DMS 273 treated with DMSO at 0.1 percent for 48 hours (cell line): ENCODE data around the gene MYLIP.

Experiments
- DNase-seq: peaks from one replicate; lab custom pipeline; 2025; lab: John Stamatoyannopoulos, UW

The MYLIP gene

GRCh38 chr6:16141514-16141913 lies 12.6 kb downstream of the MYLIP start:
- DNase-seq = no peak

DNA sequence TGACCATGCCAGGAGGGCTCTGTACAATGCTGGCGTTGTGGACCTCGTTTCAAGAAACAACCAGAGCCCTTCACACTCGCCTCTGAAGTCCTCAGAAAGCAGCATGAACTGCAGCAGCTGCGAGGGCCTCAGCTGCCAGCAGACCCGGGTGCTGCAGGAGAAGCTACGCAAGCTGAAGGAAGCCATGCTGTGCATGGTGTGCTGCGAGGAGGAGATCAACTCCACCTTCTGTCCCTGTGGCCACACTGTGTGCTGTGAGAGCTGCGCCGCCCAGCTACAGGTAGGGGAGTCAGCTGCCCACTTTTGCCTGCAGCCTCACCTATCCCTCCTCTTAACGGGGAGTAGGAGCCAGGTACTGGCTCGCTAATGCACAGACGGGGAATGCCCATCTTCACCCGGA lies 16.2 kb downstream of the MYLIP start:
- no peak for DNase-seq

DNA sequence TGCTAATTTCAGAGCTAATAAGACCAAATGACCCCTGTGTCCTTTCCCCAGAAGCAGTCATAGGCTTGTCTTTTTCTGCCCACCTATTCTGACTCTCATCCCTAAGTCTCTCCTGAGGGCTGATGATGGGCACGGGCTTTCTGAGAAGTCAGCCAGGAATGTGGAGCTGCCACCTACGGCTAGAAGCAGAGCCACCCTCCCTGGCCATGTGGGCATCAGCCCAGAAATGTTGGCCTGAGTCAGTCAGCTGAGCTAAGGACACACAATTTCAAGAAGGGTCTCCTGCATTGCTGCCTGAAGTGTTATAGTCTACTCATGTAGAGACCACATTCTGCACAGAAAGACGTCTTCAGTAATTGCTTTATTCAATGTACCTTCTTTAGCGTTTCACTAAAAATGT lies 17.1 kb downstream of the MYLIP start:
- DNase-seq = no peak

GRCh38 chr6:16146527-16146955 lies 17.7 kb downstream of the MYLIP start:
- DNase-seq = peak; percentile 67

DNA sequence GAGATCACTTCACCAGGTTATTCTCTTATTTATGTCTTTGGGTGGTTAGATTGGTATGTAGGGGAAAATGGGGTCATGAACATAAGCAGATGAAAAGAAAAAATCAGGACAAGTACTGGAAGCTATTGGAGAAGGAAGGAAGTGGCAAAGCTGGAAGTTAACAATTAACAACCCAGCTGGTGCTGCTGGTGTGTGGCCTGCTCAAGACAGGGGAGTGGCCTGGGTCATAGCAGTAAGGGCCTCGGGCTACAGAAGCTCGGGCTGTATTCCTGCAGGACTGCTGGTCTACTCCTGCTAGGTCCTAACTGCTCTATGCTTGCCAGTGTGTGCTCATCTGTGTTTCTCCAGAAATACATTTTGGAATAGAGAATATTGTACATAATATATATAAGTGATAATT lies 19.6 kb downstream of the MYLIP start:
- DNase-seq = no peak

- no peak for DNase-seq
Observed at GRCh38 chr6:16149305-16149704, 20.4 kb downstream of the MYLIP start.

GRCh38 chr6:16150098-16150497 lies 21.2 kb downstream of the MYLIP start:
- no peak for DNase-seq

DNA sequence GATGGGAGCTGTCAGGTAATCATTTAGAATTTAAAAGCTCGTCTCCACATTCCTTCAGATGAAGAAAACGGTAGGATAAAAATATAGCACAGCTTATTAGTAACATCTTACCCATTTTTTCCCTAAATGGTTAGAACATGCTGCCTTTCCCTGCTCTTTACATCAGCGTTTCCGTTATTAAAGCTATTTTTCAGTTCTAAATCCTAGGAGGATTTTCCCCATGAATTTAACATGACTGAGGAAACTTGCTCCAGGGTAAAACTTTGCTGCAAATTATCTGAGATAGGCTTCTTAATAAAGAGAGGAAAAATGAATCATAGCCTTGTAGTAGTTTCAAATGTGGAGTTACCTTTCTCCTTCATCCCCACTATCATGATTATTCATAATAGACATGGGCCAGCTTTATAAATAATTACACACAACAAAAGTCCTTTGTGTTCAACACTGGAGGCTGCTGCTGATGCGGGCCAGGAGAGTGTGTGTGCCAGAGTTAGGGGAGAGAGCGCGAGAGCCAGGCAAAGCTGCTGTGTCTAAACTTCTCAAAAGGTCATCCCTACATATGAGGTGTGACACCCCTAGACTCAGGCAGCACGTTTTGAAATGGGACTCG lies 24.4 kb downstream of the MYLIP start:
- no peak for DNase-seq

- DNase-seq = no peak
Observed at GRCh38 chr6:16154904-16155303, 26.0 kb downstream of the MYLIP start.

DNA sequence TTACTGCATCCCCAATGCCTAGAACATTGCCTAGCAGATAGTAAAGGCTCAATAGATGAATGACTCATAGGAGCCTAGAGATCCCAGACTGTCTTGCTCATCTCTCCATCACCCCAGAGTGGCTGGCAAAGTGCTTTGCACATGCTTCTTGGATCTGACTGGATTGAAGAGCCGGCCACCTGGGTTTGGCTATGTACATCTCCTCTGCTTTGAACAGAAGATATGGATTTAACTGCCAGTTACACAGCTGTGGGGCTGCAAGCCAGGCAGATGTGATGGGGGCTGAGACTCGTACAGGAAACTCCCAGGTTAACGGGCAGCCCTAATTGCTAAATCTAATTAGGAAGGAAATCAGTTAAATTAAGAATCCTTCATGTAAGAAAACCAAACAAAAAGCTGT lies 28.6 kb downstream of the MYLIP start:
- DNase-seq = no peak

GRCh38 chr6:16157909-16158308 lies 29.0 kb downstream of the MYLIP start:
- DNase-seq = peak; percentile 67

DNA sequence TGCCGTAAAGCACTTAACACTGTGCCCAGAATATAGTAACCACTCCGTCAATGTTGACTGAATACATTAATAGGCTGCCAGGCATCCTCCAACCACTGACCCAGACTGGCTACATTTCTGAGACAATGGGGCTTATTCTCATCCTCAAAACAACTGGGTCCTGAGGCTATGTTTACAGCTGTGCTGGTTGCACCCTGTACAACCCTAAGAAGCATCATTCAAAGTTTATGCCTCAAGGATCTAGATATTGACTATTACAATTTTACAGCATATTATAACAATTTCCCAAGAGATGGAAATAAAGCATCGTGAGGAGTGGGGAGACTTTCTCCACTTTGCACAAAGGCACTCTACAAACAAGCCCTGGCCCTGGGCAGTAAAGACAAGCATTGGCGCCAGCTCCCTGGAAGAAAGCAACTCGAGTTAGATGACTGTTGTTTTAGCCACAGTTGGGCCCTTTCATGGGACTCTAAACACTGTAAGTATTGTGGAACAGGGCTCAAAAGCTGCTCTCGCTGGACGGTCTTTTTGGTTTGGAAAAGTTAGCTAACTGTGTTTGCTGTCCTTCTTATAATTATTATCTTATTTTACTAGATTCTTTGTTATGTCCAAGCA lies 30.2 kb downstream of the MYLIP start:
- no peak for DNase-seq

DNA sequence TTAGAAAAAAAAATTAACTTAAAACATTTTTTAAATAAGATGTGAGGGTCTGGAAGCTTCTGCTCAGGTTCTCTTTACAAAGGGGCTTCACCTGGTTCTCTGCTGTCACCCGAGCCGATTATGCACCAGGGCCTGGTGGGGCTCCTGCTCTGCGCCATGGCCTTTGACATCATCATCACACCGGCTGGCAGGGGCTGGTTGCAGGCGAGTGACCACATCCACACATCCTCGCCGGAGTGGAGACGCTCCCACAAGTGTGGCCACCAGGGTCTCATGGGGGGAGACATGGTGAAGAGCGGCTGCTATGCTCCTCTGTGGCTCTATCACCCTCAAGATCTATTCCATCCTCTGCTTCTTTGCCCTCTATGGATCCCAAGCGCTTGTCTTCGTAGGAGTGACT lies 31.9 kb downstream of the MYLIP start:
- no peak for DNase-seq

DNA sequence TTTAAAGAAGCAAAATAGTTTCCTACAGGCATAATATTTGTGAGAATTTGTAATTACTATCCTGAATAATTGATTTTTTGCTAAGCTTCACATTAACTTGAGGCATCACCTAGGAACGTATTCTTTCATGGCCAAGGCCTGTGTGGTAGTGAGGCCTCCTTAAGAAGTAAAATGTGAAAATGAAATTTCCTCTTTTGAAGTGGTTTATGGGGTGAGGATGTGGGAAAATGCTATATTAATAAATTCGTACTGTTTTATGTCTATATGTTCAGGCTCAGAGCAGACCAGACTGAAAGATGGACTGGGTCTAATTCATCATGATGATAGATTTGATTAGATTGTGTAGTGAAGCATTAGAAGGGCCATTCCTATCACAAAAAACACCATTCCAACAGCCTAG lies 33.1 kb downstream of the MYLIP start:
- no peak for DNase-seq

DNA sequence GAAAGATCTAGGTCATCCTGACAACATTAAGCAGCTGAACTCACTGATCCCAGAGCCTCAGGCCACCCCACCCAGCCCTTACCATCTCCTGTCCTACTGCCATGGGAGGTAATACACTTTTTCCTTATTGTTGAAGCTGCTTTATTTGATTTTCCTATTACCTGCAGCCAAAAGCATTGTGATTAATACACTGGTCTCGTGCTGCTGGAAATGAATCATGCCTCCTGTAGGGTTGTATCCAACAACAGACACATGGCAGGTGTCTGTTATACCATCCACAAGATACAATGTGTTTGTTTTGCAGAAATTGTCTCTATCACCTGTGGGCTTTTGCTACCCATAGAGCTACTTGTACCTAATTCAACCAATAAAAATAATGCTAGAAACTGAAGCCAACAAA lies 34.2 kb downstream of the MYLIP start:
- no peak for DNase-seq

GRCh38 chr6:16163535-16164300 lies 34.8 kb downstream of the MYLIP start:
- no peak for DNase-seq

DNA sequence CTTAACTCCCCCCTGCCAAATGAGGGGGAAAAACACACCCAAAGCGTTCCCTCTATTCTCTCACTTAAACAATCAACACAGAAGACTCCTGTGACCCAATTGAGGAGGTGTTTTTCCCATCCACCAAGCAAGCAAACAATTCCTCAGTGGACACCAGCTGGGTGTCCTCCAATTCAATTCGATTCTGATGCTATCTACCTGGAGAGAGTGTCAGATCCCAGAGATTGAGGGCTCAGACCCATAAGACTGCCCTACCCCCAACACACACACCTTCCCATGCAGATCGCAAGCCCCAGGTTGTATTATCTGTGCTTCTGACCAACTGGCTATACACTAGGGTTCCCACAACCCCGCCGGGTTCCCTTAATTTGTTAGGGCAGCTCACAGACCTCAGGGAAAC lies 36.8 kb downstream of the MYLIP start:
- DNase-seq = no peak

GRCh38 chr6:16166871-16167608 lies 38.2 kb downstream of the MYLIP start:
- no peak for DNase-seq

- no peak for DNase-seq
Observed at GRCh38 chr6:16168121-16168520, 39.2 kb downstream of the MYLIP start.

DNA sequence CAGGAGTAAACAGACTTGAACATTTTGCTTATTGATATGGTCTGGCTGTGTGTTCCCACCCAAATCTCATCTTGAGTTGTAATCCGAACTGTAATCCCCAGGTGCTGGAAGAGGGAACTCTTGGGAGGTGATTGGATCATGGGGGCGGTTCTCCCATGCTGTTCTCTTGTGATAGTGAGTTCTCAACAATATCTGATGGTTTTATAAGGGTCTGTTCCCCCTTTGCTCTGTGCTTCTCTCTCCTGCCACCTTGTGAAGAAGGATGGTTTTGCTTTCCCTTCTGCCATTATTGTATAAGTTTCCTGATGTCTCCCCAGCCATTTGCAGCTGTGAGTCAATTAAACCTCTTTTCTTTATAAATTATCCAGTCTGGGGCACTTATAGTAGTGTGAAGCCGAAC lies 40.0 kb downstream of the MYLIP start:
- peak; percentile 40 for DNase-seq

DNA sequence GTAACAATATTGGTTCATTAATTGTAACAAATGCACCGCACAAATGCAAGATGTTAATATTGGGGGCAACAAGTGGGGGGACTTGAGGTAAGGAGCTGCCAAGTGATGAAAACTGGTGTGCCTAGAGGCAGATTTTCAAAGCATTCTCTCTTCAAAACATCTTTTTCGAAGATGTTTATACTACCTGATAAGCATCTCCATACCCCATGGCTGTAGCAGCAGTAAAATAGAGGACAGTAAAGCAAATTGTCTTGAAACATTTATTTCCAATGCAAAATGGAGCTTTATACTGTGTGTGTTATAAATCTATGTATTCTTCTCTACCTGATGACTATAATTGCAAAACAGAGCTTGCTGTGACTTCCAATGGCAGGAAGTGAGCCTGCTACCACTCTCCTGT lies 42.5 kb downstream of the MYLIP start:
- DNase-seq = no peak

GRCh38 chr6:16173167-16173940 lies 44.5 kb downstream of the MYLIP start:
- DNase-seq = no peak
